ENCODE data around the gene PTPN7. TPM values are rescaled to one million over a fixed set of nuclear protein-coding genes. Genes with fewer than 3 reads are reported as not detected.

The PTPN7 gene
- total RNA-seq, 2 donors from 2014 or later: 1.8 to 4.7 TPM

- intact Hi-C loops (cut with DNase I, micrococcal nuclease): no loop called here
- DNase-seq: peak; percentile 50 to 51
- ATAC-seq: peak; percentile 13
These were observed 59.2 kb downstream of the PTPN7 start for GRCh38 chr1:202101184-202101583.

Other genes with a start within 250 kb of the PTPN7 start
- 10 to 100 TPM in 1 of 2 donors, 1 to 10 TPM in 1; 9.4 to 58.4 TPM for gene LMOD1, start 214.1 kb downstream of the PTPN7 start, total RNA-seq
- 10 to 100 TPM; 53.1 to 60.1 TPM for gene TIMM17A, start 205.1 kb downstream of the PTPN7 start, total RNA-seq
- gene RNPEP, start 178.0 kb downstream of the PTPN7 start, total RNA-seq: 100 to 1,000 TPM; 124 to 139 TPM
- 1,000 to 10,000 TPM; 1,089 to 1,608 TPM for gene ELF3, start 150.0 kb downstream of the PTPN7 start, total RNA-seq
- 1 to 10 TPM in 1 of 2 donors, under 1 TPM in 1; 0.76 to 2.1 TPM for gene GPR37L1, start 37.7 kb downstream of the PTPN7 start, total RNA-seq
- 10 to 100 TPM; 45.4 to 49.2 TPM for gene ARL8A, start 15.9 kb downstream of the PTPN7 start, total RNA-seq
- 1 to 10 TPM; 1.1 to 1.9 TPM for gene LGR6, start 33.2 kb upstream of the PTPN7 start, total RNA-seq
- 1 to 10 TPM; 5.2 to 8.9 TPM for gene UBE2T, start 181.3 kb upstream of the PTPN7 start, total RNA-seq
- 100 to 1,000 TPM in 1 of 2 donors, 10 to 100 TPM in 1; 71.0 to 104 TPM for gene PPP1R12B, start 188.1 kb upstream of the PTPN7 start, total RNA-seq

Measured in left colon (tissue), 2 donors.